ENCODE measurements around the gene CD83. TPM values are rescaled to one million over a fixed set of nuclear protein-coding genes. Genes with fewer than 3 reads are reported as not detected.
A peak's percentile ranks its signal among the peaks of the same experiment; 100 is the strongest.
"Not testable (repeated sequence)": the region's sequence is repeated elsewhere in the genome, so short reads cannot be mapped to it uniquely, and the experiment has no call there.

Gene CD83
- total RNA-seq, 2 experiments from 2014 or later, result 15.0 to 26.2 TPM

DNA sequence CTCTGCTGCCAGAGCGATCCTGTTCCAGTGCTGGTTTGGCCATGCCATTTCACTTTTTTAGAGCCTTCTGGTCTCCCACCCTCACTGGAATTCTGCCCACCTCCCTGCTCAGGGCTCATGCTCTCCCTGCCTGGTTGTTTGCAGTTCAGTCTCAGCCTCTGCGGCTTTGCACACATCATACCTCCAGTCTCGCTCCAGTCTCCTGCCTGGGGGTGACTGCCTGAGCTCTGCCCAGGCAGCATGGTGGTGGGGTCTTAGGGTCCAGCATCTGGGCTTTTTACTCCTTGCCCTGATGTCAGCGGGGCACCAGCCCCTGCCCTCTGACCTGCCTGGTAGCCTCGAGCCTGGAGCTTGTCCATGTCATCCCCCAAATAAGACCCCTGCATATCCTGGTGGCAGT lies 30.9 kb downstream of the CD83 start:
- no peak for TF ChIP-seq EZH2phosphoT487 (IDR thresholded peaks at IDR 0.05; ENCODE audit: borderline replicate concordance, low read depth, low read length)
- TF ChIP-seq, protein P1, sequence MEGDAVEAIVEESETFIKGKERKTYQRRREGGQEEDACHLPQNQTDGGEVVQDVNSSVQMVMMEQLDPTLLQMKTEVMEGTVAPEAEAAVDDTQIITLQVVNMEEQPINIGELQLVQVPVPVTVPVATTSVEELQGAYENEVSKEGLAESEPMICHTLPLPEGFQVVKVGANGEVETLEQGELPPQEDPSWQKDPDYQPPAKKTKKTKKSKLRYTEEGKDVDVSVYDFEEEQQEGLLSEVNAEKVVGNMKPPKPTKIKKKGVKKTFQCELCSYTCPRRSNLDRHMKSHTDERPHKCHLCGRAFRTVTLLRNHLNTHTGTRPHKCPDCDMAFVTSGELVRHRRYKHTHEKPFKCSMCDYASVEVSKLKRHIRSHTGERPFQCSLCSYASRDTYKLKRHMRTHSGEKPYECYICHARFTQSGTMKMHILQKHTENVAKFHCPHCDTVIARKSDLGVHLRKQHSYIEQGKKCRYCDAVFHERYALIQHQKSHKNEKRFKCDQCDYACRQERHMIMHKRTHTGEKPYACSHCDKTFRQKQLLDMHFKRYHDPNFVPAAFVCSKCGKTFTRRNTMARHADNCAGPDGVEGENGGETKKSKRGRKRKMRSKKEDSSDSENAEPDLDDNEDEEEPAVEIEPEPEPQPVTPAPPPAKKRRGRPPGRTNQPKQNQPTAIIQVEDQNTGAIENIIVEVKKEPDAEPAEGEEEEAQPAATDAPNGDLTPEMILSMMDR (conservative IDR thresholded peaks at IDR 0.05; ENCODE audit: low read length), result no peak
- BruUV-seq (replicated peaks), result no TSS peak
- intact Hi-C loops (cut with micrococcal nuclease; ENCODE audit: unreplicated experiment), result no loop called here

DNA sequence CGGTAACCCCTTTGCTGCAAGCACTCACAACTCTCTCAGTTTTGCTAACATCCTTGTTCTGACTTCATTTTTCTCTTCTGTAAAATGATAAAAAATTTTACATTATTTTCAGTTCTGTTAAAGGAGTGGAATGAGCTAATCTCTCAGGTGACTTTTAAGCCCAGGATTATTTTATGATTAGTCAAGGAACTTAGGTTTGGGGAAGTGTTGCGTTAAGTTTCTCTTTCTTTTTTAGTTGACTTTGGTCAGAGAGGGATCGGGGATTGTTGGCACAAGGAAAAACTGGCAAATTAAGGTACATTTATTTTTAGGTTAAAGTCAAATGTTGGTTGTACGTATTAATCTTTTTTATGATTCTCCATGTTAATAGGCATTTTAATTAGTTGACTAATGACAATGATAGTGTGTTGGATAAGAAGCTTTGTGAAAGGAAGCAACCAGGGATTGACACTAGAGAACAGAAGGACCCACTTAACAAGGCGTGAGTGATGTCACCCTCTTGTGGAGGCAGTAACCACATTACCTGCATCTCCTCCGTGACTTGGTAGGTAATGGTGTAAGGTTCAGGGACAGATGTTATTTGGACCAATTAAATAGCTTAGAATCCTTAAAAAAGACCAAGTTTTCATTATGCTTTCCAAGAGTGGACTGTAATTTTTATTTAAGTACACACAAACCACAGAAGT lies 31.6 kb downstream of the CD83 start:
- no TSS peak for BruUV-seq (replicated peaks)
- intact Hi-C loops (cut with micrococcal nuclease; ENCODE audit: unreplicated experiment), result no loop called here
- H3K27ac ChIP-seq (ENCODE audit: low read depth, low read length, poor library complexity, severe bottlenecking), result no peak overlapping the region
- DNase-seq (ENCODE audit: low spot score), result no peak
- no peak for TF ChIP-seq EZH2phosphoT487 (IDR thresholded peaks at IDR 0.05; ENCODE audit: borderline replicate concordance, low read depth, low read length)
- TF ChIP-seq, protein P1 (conservative IDR thresholded peaks at IDR 0.05; ENCODE audit: low read length), result peak; percentile 41; the same call in 1 of the 2 replicates
- H3K4me2 ChIP-seq (ENCODE audit: low read length), result no peak overlapping the region; the same call in 1 of the 2 replicates
- H3K36me3 ChIP-seq (ENCODE audit: insufficient read depth, low read length), result no peaks in the 10 kb centered on the region
- H3K4me1 ChIP-seq (ENCODE audit: insufficient read depth, low read length, poor library complexity, severe bottlenecking), result no peaks in the 10 kb centered on the region
- no peaks in the 10 kb centered on the region for H3K9me2 ChIP-seq (ENCODE audit: insufficient read depth, low read length)
- no peak overlapping the region for H2AFZ ChIP-seq (ENCODE audit: low read length)
- no peaks in the 10 kb centered on the region for H4K20me1 ChIP-seq (ENCODE audit: insufficient read depth, low read length)
- no peak overlapping the region for H3K4me3 ChIP-seq (ENCODE audit: low read depth, low read length, poor library complexity, severe bottlenecking)
- no peaks in the 10 kb centered on the region for H3K79me2 ChIP-seq (ENCODE audit: insufficient read depth, low read depth, low read length)
- POLR2A ChIA-PET, result interaction anchor here (0.6 to 1.3 kb wide), 3 partner anchors 9 to 91 kb away, joined by 3 to 6 read pairs (median 3); no protein-coding TSS in a partner anchor
- CTCF ChIA-PET (ENCODE audit: unreplicated experiment), result interaction anchor here (1.6 kb wide), 1 partner anchor 23 kb away, joined by 4 read pairs; no protein-coding TSS in a partner anchor
- H3K9me3 ChIP-seq (ENCODE audit: low read length), result no peaks in the 10 kb centered on the region

More for the DNA sequence above, 30.9 kb downstream of the CD83 start:
- Histone ChIP-seq H3K9me3 (ENCODE audit: low read length) (no peaks in the 10 kb centered on the region), H3K4me3 (ENCODE audit: low read depth, low read length, poor library complexity, severe bottlenecking) (no peak overlapping the region), H3K27ac (ENCODE audit: low read depth, low read length, poor library complexity, severe bottlenecking) (no peak overlapping the region), H2AFZ (ENCODE audit: low read length) (no peak overlapping the region), H3K4me2 (ENCODE audit: low read length) (no peak overlapping the region), H3K4me1 (ENCODE audit: insufficient read depth, low read length, poor library complexity, severe bottlenecking) (no peaks in the 10 kb centered on the region), H4K20me1 (ENCODE audit: insufficient read depth, low read length) (no peaks in the 10 kb centered on the region), H3K9me2 (ENCODE audit: insufficient read depth, low read length) (no peaks in the 10 kb centered on the region), H3K79me2 (ENCODE audit: insufficient read depth, low read depth, low read length) (no peaks in the 10 kb centered on the region), H3K36me3 (ENCODE audit: insufficient read depth, low read length) (no peaks in the 10 kb centered on the region)
- CTCF ChIA-PET (ENCODE audit: unreplicated experiment), result interaction anchor here (1.6 kb wide), 1 partner anchor 22 kb away, joined by 4 read pairs; no protein-coding TSS in a partner anchor
- no peak for DNase-seq (ENCODE audit: low spot score)
- POLR2A ChIA-PET, result interaction anchor here (0.6 to 1.3 kb wide), 3 partner anchors 9 to 92 kb away, joined by 3 to 6 read pairs (median 3); no protein-coding TSS in a partner anchor

DNA sequence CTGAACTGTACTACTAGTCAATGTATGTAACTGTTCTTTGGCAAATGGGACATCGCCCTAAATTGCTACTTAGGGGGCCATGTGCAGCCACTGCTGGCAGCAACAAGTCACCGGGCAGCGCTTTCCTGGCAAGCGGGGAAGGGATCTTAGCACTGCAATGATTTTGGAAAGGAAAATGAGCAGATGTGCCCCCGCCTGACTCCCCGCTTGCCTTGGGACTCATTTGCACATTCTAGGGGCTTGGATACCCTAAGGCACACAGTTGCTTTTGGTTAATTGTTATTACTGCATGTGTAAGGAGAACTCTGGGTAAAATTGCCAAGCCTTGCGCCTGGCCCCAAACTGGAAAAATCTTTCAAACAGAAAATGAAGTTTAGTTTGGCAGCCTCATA lies 32.2 kb downstream of the CD83 start:
- DNase-seq (ENCODE audit: low spot score), result no peak
- Histone ChIP-seq H3K27ac (ENCODE audit: low read depth, low read length, poor library complexity, severe bottlenecking) (no peak overlapping the region), H4K20me1 (ENCODE audit: insufficient read depth, low read length) (no peaks in the 10 kb centered on the region), H3K36me3 (ENCODE audit: insufficient read depth, low read length) (no peaks in the 10 kb centered on the region), H3K4me1 (ENCODE audit: insufficient read depth, low read length, poor library complexity, severe bottlenecking) (no peaks in the 10 kb centered on the region), H3K9me2 (ENCODE audit: insufficient read depth, low read length) (no peaks in the 10 kb centered on the region), H3K9me3 (ENCODE audit: low read length) (no peaks in the 10 kb centered on the region), H3K4me2 (ENCODE audit: low read length) (no peak overlapping the region), H2AFZ (ENCODE audit: low read length) (no peak overlapping the region), H3K4me3 (ENCODE audit: low read depth, low read length, poor library complexity, severe bottlenecking) (no peak overlapping the region), H3K79me2 (ENCODE audit: insufficient read depth, low read depth, low read length) (no peaks in the 10 kb centered on the region)
- no peak for TF ChIP-seq EZH2phosphoT487 (IDR thresholded peaks at IDR 0.05; ENCODE audit: borderline replicate concordance, low read depth, low read length)
- TF ChIP-seq, protein P1 (conservative IDR thresholded peaks at IDR 0.05; ENCODE audit: low read length), result no peak
- intact Hi-C loops (cut with micrococcal nuclease; ENCODE audit: unreplicated experiment), result no loop called here
- ChIA-PET POLR2A (interaction anchor here (1.3 kb wide), 1 partner anchor 8 kb away, joined by 6 read pairs; no protein-coding TSS in a partner anchor), CTCF (ENCODE audit: unreplicated experiment) (interaction anchor here (1.6 kb wide), 1 partner anchor 23 kb away, joined by 4 read pairs; no protein-coding TSS in a partner anchor)
- no TSS peak for BruUV-seq (replicated peaks)

DNA sequence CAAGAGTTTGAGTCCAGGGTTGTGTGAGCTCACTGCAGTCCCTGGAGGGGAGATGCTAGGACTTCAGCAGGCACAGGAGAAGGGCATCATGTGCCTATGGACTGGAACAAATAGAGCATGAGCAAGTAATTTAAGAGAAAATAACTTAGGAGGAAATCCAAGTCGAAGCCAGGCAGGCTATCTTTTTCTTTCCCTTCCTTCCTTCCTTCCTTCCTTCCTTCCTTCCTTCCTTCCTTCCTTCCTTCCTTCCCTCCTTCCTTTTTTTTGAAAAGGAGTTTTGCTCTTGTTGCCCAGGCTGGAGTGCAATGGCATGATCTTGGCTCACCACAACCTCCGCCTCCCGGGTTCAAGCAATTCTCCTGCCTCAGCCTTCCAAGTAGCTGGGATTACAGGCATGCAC lies 33.7 kb downstream of the CD83 start:
- H3K79me2 ChIP-seq (ENCODE audit: insufficient read depth, low read depth, low read length); H3K36me3 ChIP-seq (ENCODE audit: insufficient read depth, low read length); H4K20me1 ChIP-seq (ENCODE audit: insufficient read depth, low read length); intact Hi-C loops (cut with micrococcal nuclease; ENCODE audit: unreplicated experiment); BruUV-seq (replicated peaks); H3K9me3 ChIP-seq (ENCODE audit: low read length); H3K27ac ChIP-seq (ENCODE audit: low read depth, low read length, poor library complexity, severe bottlenecking); H3K4me2 ChIP-seq (ENCODE audit: low read length); POLR2A ChIA-PET; H2AFZ ChIP-seq (ENCODE audit: low read length); H3K4me1 ChIP-seq (ENCODE audit: insufficient read depth, low read length, poor library complexity, severe bottlenecking); H3K4me3 ChIP-seq (ENCODE audit: low read depth, low read length, poor library complexity, severe bottlenecking); H3K9me2 ChIP-seq (ENCODE audit: insufficient read depth, low read length); DNase-seq (ENCODE audit: low spot score): not testable (repeated sequence)
- CTCF ChIA-PET (ENCODE audit: unreplicated experiment), result interaction anchor here (1.0 kb wide), 1 partner anchor 22 kb away, joined by 3 read pairs; no protein-coding TSS in a partner anchor

All from OCI-LY7 (cell line).